GM12872 (cell line): ENCODE data around the gene PPP1R13L.

Experiments used
- TF ChIP-seq, protein P1 (sequence below): IDR thresholded peaks from 3 replicates; pipeline ENCODE4 v1.5.1; 2011; ENCODE audit warnings: low read depth, mild to moderate bottlenecking, low read length, moderate library complexity; ENCODE audit not compliant: insufficient read depth

Gene PPP1R13L

DNA sequence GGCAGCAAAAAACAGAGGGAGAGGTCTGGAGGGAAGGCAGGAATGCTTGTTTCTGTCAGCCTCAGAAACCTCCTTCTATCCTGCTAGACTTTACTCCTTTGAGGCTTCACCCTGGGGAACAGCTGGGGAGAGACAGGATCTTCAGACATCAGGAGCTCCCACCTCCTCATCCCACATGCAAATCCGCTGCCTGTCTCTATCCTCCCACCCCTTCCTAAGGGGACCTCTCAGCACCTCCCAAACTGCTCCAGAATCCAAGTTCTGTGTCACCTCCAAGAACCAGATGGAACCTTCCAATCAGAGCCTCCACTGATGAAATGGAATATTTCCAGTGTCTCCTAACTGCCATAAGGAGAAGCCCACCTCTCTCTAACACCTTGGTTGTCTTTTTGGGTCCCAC is 24.8 kb downstream of the PPP1R13L start:
- TF ChIP-seq, protein P1, sequence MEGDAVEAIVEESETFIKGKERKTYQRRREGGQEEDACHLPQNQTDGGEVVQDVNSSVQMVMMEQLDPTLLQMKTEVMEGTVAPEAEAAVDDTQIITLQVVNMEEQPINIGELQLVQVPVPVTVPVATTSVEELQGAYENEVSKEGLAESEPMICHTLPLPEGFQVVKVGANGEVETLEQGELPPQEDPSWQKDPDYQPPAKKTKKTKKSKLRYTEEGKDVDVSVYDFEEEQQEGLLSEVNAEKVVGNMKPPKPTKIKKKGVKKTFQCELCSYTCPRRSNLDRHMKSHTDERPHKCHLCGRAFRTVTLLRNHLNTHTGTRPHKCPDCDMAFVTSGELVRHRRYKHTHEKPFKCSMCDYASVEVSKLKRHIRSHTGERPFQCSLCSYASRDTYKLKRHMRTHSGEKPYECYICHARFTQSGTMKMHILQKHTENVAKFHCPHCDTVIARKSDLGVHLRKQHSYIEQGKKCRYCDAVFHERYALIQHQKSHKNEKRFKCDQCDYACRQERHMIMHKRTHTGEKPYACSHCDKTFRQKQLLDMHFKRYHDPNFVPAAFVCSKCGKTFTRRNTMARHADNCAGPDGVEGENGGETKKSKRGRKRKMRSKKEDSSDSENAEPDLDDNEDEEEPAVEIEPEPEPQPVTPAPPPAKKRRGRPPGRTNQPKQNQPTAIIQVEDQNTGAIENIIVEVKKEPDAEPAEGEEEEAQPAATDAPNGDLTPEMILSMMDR, result no peak

DNA sequence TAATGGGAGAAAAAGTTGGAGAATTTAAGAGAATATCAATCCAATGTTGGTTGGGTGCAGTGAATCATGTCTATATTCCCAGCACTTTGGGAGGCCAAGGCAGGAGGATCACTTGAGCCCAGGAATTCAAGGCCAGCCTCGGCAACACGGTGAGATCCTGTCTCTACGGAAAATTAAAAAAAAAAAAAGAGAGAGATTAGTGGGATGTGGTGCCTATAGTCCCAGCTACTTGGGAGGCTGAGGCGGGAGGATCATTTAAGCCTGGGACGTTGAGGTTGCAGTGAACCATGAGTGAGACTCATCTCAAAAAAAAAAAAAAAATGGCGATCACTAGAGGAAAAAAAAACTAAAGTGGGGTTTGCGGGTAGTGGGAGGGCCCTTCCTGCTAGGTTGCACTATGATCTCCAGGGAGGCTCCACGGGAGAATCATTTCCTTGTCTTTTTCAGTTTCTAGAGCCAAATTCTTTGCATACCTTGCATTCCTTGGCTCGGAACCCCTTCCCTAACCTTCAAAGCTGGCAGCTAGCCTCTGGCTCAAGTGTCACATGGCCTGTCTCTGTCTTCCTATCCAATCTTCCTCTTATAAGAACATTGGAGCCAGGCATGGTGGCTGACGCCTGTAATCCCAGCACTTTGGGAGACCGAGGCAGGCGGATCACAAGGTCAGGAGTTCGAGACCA is 28.7 kb downstream of the PPP1R13L start:
- TF ChIP-seq, protein P1, result no peak

DNA sequence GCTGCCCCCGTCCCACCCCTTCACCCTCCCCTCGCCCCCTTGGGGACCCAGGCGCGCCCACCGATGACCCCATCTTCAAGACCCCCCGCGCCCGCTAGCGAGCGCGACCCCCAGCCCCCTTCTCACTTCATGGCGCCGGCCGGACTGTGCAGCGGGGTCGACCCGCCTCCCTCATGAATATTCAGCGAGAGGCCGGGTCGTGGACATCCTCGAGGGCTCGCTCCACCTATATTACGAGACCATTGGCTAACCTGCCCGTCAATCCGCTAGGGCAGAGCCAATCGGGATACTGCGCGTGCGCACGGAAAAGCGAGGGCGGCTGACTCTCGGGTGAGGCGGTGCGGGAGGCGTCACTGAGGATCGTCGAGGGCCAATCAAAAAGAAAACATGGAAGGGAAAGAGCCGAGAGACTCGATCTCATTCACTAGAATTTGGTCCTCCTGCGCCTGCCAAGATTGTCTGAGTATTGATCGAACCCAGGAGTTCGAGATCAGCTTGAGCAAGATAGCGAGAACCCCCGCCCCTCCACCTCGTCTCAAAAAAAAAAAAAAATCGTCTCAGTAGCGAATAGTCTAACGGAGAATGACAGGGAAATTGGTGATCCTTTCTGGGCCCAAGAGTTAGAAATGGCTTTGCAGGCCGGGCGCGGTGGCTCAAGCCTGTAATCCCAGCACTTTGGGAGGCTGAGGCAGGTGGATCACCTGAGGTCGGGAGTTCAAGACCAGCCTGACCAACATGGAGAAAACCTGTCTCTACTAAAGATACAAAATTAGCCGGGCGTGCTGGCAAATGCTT is 34.3 kb downstream of the PPP1R13L start, which contains the start of gene ERCC2:
Gene ERCC2 (minus strand): TSS at position 164 of the 795 bp plus-strand sequence. CDS start 33 bp downstream, at position 131.
- TF ChIP-seq, protein P1, result no peak

DNA sequence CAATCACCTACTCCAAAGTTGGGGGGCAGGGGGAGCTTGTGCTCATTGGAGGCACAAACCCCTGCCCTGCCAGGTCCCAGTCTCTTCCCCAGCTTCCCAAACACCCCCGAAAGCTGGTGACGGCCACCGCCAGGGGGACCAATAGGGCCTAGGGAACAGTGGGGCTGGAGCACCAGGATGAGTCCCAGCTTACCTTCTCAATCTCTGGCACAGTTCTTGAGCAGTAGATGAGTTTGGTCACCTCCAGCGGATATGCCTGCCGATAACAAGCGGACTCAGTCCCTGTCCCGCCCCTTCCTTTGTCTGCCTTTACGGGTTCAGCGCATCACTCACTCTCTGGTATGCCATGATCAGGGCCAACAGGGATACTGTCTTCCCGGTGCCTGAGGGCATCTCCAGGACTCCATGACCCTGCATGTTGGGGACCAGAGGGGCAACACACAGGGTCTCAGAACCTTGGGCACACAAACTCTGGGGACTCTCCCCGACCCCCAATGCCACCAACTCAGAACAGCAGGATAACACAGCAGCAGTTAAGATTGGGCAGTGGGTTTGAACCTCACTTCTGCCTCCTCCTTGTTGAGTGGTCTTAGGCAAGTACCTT is 36.0 kb downstream of the PPP1R13L start:
- TF ChIP-seq, protein P1, result no peak

DNA sequence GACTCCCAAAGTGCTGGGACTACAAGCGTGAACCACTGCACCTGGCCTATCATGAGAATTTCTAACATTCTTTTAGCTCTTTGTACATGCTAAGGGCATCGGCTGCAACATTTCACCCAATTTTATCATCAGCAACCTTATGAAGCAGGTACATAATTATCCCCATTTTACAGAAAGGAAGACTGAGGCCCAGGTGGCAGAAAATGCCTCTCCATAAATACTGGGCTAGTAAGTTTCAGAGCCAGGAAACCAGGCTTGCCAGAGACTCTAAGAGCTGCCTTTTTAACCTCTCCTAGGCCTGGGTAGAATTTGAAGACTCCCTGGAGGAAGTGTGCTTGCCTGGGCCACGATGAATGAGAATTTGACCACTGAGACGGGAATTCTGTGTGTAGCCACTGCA is 36.7 kb downstream of the PPP1R13L start:
- TF ChIP-seq, protein P1, result no peak

DNA sequence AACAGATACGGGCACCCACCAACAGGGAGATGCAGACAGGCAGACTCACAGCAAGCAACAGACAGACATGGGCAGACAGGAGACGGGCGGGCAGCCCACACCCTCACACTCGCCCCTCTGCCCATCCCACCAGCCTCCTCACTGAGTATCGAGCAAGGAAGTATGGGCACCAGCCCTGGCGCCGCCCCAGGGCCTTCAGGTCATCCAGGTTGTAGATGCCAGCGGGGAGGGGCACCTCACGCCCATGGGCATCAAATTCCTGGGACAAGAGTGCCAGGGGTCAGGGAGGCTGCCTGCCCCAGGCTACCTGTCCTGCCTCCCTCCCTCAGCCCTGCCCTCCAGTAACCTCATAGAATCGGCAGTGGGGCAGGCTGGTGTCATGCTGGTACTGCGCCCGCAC is 40.2 kb downstream of the PPP1R13L start:
- TF ChIP-seq, protein P1, result no peak

DNA sequence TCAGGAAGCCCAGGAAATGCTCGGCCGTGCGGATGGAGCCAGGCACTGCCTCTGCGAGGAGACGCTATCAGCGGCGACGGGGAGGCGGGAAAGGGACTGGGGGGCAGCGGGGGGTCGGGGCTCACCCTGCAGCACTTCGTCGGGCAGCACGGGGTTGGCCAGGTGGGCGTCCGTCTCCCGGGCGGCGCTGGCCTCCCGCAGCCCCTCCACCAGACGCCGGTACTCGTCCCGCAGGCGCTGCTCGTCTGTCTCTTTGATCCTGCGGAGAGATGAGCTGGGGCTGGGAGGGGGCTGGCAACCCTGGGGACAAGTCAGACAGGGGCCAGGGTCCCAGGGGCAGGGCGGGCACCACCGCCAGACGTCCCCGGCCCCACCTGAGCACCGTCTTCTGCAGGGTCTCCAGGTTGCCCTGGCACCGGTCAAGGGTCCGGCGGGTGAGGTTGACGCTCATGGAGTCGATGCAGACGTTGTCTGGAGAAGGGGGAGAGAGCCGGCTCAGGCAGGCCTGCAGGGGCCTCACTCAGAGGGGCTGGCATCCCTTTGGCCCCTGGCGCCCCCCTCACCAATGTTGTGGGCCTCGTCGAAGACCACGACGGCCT is 40.9 kb downstream of the PPP1R13L start:
- TF ChIP-seq, protein P1, result no peak
